Neutrophil (primary cell): ENCODE measurements around the gene HOXB4.

Experiments
- H3K27ac ChIP-seq: fragments of 200-600 bp; sonication (generic); 2 replicates; pipeline ENCODE4 v1.5.1; 2016; ENCODE audit warnings: mild to moderate bottlenecking, moderate library complexity
- H3K27me3 ChIP-seq: fragments of 200-600 bp; sonication (generic); 2 replicates; pipeline ENCODE4 v1.6.0; 2016; ENCODE audit warnings: mild to moderate bottlenecking
- H3K36me3 ChIP-seq: fragments of 200-600 bp; sonication (generic); 2 replicates; pipeline ENCODE4 v1.5.1; 2017
- H3K4me1 ChIP-seq, 2 experiments: fragments of 200-600 bp in 1 of 2; sonication (generic) in 1 of 2; 1 replicate in 1 of 2; 2 replicates in 1 of 2; pipeline versions ENCODE4 v1.5.1 to v1.6.1; 2013 to 2016; ENCODE audit warnings: low read depth in 1 of 2, low read length in 1 of 2, mild to moderate bottlenecking in 1 of 2, moderate library complexity in 1 of 2; ENCODE audit not compliant: control insufficient read depth in 1 of 2, insufficient read depth in 1 of 2
- H3K4me3 ChIP-seq, 2 experiments: fragments of 200-600 bp in 1 of 2; sonication (generic) in 1 of 2; 1 replicate in 1 of 2; 2 replicates in 1 of 2; pipeline ENCODE4 v1.5.1; 2013 to 2016; ENCODE audit warnings: low read depth in 1 of 2, low read length in 1 of 2, mild to moderate bottlenecking in 1 of 2, moderate library complexity in 1 of 2
- H3K9me3 ChIP-seq: fragments of 200-600 bp; sonication (generic); 2 replicates; pipeline ENCODE4 v1.5.1; 2016
- TF ChIP-seq, protein P1 (sequence below): fragments of 200-600 bp; sonication (generic); IDR thresholded peaks from 2 replicates; pipeline ENCODE4 v1.5.1; 2016; ENCODE audit warnings: antibody characterized with exemption

Gene HOXB4

DNA sequence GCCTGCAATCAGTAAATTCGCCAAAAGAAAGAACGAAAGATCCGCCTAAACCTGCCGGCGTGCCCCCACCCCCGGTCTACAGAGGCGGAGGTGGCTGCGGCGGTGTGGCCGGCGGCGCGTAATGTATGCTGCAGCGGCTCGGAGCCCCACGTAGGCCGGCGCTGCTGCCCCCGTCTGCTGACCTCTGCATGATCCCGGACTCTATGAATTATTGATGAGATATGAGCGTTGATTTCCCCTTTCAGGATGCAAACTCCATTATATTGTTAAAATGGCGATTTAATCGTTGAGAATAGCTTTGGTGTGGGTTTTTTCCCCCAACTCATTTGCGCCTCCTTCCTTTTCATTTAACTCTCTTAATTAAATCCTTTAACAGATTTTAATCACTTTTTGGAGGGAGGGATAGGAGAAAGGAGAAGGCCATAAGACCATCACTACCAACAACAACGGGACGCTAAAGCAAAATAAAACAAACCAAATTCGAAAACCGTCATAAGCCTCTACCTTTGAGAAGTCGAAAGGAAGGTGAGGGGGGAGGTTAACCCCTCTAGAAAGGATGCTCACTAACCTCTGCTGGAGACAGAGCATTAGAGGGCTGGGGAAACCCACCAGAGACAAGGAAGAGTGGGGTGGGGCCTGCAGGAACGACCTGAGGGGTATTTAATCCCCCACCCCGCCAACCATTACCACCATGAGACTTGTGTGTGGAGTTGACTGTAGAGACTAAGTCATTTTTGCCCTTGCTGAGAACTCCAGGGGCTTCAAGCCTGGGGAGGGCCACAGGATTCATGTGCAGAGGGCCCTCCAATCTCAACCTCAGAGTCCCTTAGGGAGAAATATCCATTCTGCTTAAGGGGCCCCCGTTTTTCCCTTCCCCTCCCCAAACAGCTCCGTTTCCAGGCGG is 8.5 kb upstream of the HOXB4 start:
- Histone ChIP-seq H3K4me1 (peaks cover 18 to 22% of the 10 kb centered on the region in 2 experiments), H3K27ac (no peak overlapping the region), H3K9me3 (no peaks in the 10 kb centered on the region), H3K27me3 (peaks cover 100% of the 10 kb centered on the region), H3K4me3 (peak overlapping the region; percentile 31 to 44), H3K36me3 (no peaks in the 10 kb centered on the region)
- TF ChIP-seq, protein P1, sequence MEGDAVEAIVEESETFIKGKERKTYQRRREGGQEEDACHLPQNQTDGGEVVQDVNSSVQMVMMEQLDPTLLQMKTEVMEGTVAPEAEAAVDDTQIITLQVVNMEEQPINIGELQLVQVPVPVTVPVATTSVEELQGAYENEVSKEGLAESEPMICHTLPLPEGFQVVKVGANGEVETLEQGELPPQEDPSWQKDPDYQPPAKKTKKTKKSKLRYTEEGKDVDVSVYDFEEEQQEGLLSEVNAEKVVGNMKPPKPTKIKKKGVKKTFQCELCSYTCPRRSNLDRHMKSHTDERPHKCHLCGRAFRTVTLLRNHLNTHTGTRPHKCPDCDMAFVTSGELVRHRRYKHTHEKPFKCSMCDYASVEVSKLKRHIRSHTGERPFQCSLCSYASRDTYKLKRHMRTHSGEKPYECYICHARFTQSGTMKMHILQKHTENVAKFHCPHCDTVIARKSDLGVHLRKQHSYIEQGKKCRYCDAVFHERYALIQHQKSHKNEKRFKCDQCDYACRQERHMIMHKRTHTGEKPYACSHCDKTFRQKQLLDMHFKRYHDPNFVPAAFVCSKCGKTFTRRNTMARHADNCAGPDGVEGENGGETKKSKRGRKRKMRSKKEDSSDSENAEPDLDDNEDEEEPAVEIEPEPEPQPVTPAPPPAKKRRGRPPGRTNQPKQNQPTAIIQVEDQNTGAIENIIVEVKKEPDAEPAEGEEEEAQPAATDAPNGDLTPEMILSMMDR = no peak

DNA sequence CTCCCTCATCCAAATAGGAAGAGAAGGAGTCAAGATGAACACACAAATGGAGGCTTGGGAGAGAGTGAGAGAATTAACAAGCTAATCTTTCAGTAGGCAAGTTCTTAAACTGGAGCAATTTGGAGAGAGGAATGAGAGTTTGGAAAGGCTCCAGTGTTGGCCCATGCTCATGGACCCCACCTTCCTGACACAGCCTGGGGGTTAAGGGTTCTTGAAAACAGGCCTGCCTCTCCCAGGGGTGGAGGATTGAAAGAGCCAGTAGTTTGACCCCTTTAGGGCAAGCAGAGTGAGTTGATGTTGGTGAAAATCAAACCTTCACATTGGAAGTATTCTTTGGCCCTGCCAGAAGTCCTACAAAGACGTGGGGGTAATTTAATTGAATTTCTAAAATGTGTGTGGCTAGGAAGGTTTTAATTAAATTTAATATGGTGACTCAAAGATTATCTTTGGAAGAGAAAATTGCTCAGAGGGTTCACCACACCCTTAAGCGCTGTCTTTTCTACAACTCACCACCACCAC is 6.1 kb upstream of the HOXB4 start:
- H3K4me1 ChIP-seq = peaks cover 18% of the 10 kb centered on the region in 2 experiments
- H3K27ac ChIP-seq = no peak overlapping the region
- no peak overlapping the region for H3K4me3 ChIP-seq

DNA sequence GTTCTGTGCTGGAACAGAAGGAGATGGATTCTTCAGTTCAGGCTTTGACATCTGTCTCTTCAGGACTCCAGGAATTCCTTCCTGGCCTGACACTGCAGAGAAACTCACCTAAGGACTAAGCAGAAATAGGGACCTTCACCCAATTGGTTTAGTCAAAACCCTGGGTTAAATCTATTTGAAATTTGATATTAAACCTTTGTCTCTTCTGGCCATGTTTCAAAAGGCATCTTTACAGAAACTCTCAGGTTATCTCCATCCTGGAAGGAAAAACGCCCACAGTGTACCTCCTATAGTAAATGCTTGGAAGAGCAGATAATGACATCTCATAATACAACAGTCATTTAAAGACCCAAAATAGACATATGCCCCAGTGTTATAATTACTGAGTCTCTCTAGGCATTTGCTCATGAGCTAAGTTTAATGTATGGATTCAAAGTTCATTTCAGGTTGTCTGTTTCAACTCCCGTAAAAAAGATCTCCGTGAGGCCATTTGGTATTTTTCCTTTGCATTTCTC is 5.6 kb upstream of the HOXB4 start:
- Histone ChIP-seq H3K27me3 (peaks cover 100% of the 10 kb centered on the region), H3K9me3 (no peaks in the 10 kb centered on the region), H3K4me1 (peaks cover 18% of the 10 kb centered on the region in 2 experiments), H3K27ac (no peak overlapping the region), H3K4me3 (no peak overlapping the region), H3K36me3 (no peaks in the 10 kb centered on the region)
- TF ChIP-seq, protein P1 = no peak

More for the DNA sequence above, 6.1 kb upstream of the HOXB4 start:
- Histone ChIP-seq H3K27me3 (peaks cover 100% of the 10 kb centered on the region), H3K36me3 (no peaks in the 10 kb centered on the region), H3K9me3 (no peaks in the 10 kb centered on the region)
- TF ChIP-seq, protein P1 = no peak

DNA sequence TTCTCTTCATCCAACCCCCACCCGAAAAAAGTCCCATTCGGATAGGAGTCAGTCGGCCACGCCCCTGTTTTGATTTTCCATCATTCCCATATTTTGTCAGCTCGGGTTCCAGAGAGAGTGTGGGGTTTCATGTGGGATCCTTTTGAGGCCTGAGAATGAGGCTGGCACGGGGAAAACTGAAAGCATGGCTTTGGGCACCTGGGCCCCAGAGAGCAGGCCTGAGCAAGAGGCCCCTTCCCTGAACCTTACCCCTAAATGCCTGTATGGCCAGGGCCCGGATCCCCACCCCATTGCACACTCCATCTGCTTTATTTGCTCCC is 4.6 kb upstream of the HOXB4 start:
- H3K36me3 ChIP-seq = no peaks in the 10 kb centered on the region
- TF ChIP-seq, protein P1 = no peak
- H3K27ac ChIP-seq = no peak overlapping the region
- H3K4me3 ChIP-seq = no peak overlapping the region
- peaks cover 100% of the 10 kb centered on the region for H3K27me3 ChIP-seq
- H3K9me3 ChIP-seq = no peaks in the 10 kb centered on the region
- H3K4me1 ChIP-seq = peaks cover 18 to 21% of the 10 kb centered on the region in 2 experiments

DNA sequence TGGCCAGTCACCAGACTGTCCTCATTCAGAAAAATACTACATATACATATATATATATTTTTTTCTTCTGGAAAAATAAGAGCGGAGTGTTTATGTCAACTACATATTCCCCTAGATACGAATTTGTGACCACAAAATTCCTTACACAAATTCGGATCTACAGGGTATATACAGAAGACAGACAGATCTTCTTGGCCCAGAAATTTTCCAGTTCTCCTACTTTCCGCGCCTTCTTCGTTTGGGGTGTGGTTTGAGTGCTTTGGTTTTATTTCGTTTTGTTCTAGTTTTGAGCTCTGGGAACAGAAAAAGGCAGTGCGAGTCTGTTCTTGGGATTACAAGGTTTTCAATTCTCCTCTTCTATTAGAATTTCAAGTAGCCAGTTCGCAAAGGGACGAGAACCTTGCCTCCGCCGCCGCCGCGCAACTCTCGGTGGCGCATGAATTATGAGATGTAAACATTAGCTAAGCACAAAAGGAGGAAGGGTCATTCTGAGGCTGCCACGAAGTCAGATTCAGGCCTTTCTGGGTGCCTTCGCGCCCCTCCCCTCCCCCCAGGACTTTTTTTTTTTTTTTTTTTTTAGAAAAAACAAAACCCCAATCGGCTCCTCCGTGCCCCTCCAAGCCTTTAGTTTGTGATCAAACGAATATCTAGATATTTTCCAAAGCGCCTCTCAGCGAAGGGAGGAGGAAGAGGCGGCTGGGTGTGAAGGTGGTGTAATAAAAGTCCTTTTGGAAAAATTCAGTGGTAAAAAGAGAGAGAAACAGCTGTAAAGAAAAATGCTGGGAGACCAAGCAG is 1.8 kb upstream of the HOXB4 start:
- peaks cover 3 to 4% of the 10 kb centered on the region in 2 experiments for H3K4me1 ChIP-seq
- peaks cover 100% of the 10 kb centered on the region for H3K27me3 ChIP-seq
- no peak overlapping the region for H3K4me3 ChIP-seq
- no peaks in the 10 kb centered on the region for H3K36me3 ChIP-seq
- TF ChIP-seq, protein P1 = no peak
- no peaks in the 10 kb centered on the region for H3K9me3 ChIP-seq
- H3K27ac ChIP-seq = no peak overlapping the region
